SK-N-SH (cell line): ENCODE results near the gene NFASC.

Source experiments
- CTCF ChIP-seq: fragments of 200-600 bp; sonication (generic); IDR thresholded peaks from 2 replicates; pipeline ENCODE4 v1.6.1; 2017; ENCODE audit warnings: antibody characterized with exemption, mild to moderate bottlenecking, moderate library complexity
- ELF1 ChIP-seq: IDR thresholded peaks from 2 replicates; pipeline ENCODE4 v1.4.0; 2012
- EZH2phosphoT487 ChIP-seq: fragments of 200-600 bp; sonication (generic); IDR thresholded peaks from 2 replicates; pipeline ENCODE4 v1.6.1; 2017; ENCODE audit warnings: low read depth, mixed run types, mild to moderate bottlenecking, antibody characterized with exemption, moderate library complexity, borderline replicate concordance
- GABPA ChIP-seq: IDR thresholded peaks from 2 replicates; pipeline ENCODE4 v1.4.0; 2012; ENCODE audit warnings: low read depth, mild to moderate bottlenecking
- JUND ChIP-seq: IDR thresholded peaks from 2 replicates; pipeline ENCODE4 v1.4.0; 2012
- NRF1 ChIP-seq: IDR thresholded peaks from 2 replicates; pipeline ENCODE4 v1.6.1; 2012; ENCODE audit warnings: low read depth, mild to moderate bottlenecking, low read length
- POLR2AphosphoS5 ChIP-seq: IDR thresholded peaks from 2 replicates; pipeline ENCODE4 v1.6.1; 2012; ENCODE audit warnings: low read depth, low read length
- TAF1 ChIP-seq: IDR thresholded peaks from 2 replicates; pipeline ENCODE4 v1.6.1; 2012; ENCODE audit warnings: low read depth, mild to moderate bottlenecking, low read length, moderate library complexity, borderline replicate concordance
- TCF12 ChIP-seq: IDR thresholded peaks from 2 replicates; pipeline ENCODE4 v1.4.0; 2012
- TEAD4 ChIP-seq: IDR thresholded peaks from 2 replicates; pipeline ENCODE4 v1.4.0; 2012; ENCODE audit warnings: mild to moderate bottlenecking, borderline replicate concordance; ENCODE audit not compliant: insufficient read depth
- YY1 ChIP-seq: IDR thresholded peaks from 2 replicates; pipeline ENCODE4 v1.4.0; 2012; ENCODE audit warnings: low read depth, mild to moderate bottlenecking
- ZBTB33 ChIP-seq: IDR thresholded peaks from 2 replicates; pipeline ENCODE4 v1.4.0; 2012; ENCODE audit warnings: low read depth, borderline replicate concordance

GRCh38 chr1:205013683-205014367, 143.2 kb downstream of the NFASC start:
- TF ChIP-seq ELF1 (no peak), CTCF (no peak), ZBTB33 (no peak), POLR2AphosphoS5 (no peak), GABPA (no peak), TAF1 (no peak), NRF1 (no peak), TCF12 (no peak), JUND (no peak), YY1 (no peak), TEAD4 (no peak), EZH2phosphoT487 (no peak)
